Activated CD8-positive, alpha-beta T cell treated with anti-CD3 and anti-CD28 coated beads for 36 hours (primary cell): ENCODE data around the gene ACSF3. TPM values are rescaled to one million over a fixed set of nuclear protein-coding genes. Genes with fewer than 3 reads are reported as not detected.
A peak's percentile ranks its signal among the peaks of the same experiment; 100 is the strongest.

Experiments
- ATAC-seq: fragments of 200-7000 bp; cut with Tn5 transposase; one replicate; pipeline ENCODE4 v1.10.0; 2021; ENCODE audit warnings: mild to moderate bottlenecking, moderate library complexity
- CTCF ChIA-PET: fragments of 350-600 bp; sonication (Branson Sonifier 250); formaldehyde crosslinking; loops from one replicate; lab custom pipeline; 2021; ENCODE audit warnings: antibody characterized with exemption; lab: Charles Lee
- POLR2A ChIA-PET: fragments of 350-600 bp; sonication (Branson Sonifier 250); formaldehyde crosslinking; loops from one replicate; lab custom pipeline; 2021; ENCODE audit warnings: antibody characterized with exemption; lab: Charles Lee
- DNase-seq: peaks from one replicate; pipeline ENCODE4 v3.0.0-alpha.2; 2020
- H3K27ac Mint-ChIP-seq: one replicate; pipeline ENCODE4 v1.8.0; 2021; ENCODE audit warnings: mild to moderate bottlenecking, mixed read lengths
- H3K27me3 Mint-ChIP-seq: one replicate; pipeline ENCODE4 v1.8.0; 2021; ENCODE audit warnings: mixed read lengths
- H3K36me3 Mint-ChIP-seq: one replicate; pipeline ENCODE4 v1.8.0; 2021; ENCODE audit warnings: low read depth, mixed read lengths
- H3K4me1 Mint-ChIP-seq: one replicate; pipeline ENCODE4 v1.8.0; 2021; ENCODE audit warnings: low read depth, mixed read lengths
- H3K4me3 Mint-ChIP-seq: one replicate; pipeline ENCODE4 v1.8.0; 2021; ENCODE audit warnings: mild to moderate bottlenecking, moderate library complexity, mixed read lengths
- H3K9me3 Mint-ChIP-seq: one replicate; pipeline ENCODE4 v1.8.0; 2021; ENCODE audit warnings: mixed read lengths
- intact Hi-C: fragments of 100-400 bp; cut with micrococcal nuclease; formaldehyde crosslinking; loops from one replicate; pipeline ENCODE4 v1.10.0; 2022
- total RNA-seq, 2 experiments: library from RNA; stranded (reverse); gene quantifications; one replicate each; pipeline ENCODE4 v1.2.3, GENCODE V29; 2021
- TF ChIP-seq, protein P1 (sequence below): fragments of 200-600 bp; IDR thresholded peaks from one replicate; pipeline ENCODE4 v1.8.0; 2022; ENCODE audit warnings: antibody characterized with exemption, mild to moderate bottlenecking

ACSF3 gene
- total RNA-seq, 2 experiments from 2014 or later, result 44.6 to 45.9 TPM

GRCh38 chr16:89155851-89156739 is 62.4 kb downstream of the ACSF3 start:
- peaks cover 5% of the 10 kb centered on the region for H3K36me3 Mint-ChIP-seq
- H3K27me3 Mint-ChIP-seq, result no peaks in the 10 kb centered on the region
- ChIA-PET POLR2A (interaction anchor here (0.6 to 1.3 kb wide), 4 partner anchors 7 to 62 kb away, joined by 3 read pairs; partner anchors contain the start of gene ACSF3), CTCF (interaction anchor here (1.4 kb wide), 1 partner anchor 11 kb away, joined by 4 read pairs; no protein-coding TSS in a partner anchor)
- H3K4me1 Mint-ChIP-seq, result peaks cover 2% of the 10 kb centered on the region
- H3K4me3 Mint-ChIP-seq, result no peak overlapping the region
- ATAC-seq (peak; percentile 35), DNase-seq (no peak)
- H3K9me3 Mint-ChIP-seq, result peaks cover 3% of the 10 kb centered on the region
- no peak overlapping the region for H3K27ac Mint-ChIP-seq
- TF ChIP-seq, protein P1, sequence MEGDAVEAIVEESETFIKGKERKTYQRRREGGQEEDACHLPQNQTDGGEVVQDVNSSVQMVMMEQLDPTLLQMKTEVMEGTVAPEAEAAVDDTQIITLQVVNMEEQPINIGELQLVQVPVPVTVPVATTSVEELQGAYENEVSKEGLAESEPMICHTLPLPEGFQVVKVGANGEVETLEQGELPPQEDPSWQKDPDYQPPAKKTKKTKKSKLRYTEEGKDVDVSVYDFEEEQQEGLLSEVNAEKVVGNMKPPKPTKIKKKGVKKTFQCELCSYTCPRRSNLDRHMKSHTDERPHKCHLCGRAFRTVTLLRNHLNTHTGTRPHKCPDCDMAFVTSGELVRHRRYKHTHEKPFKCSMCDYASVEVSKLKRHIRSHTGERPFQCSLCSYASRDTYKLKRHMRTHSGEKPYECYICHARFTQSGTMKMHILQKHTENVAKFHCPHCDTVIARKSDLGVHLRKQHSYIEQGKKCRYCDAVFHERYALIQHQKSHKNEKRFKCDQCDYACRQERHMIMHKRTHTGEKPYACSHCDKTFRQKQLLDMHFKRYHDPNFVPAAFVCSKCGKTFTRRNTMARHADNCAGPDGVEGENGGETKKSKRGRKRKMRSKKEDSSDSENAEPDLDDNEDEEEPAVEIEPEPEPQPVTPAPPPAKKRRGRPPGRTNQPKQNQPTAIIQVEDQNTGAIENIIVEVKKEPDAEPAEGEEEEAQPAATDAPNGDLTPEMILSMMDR, result no peak
- intact Hi-C loops, result no loop called here

- Mint-ChIP-seq H3K36me3 (peaks cover 2% of the 10 kb centered on the region), H3K27me3 (no peaks in the 10 kb centered on the region), H3K27ac (no peak overlapping the region), H3K4me1 (peaks cover 2% of the 10 kb centered on the region), H3K9me3 (peaks cover 3% of the 10 kb centered on the region), H3K4me3 (no peak overlapping the region)
- ChIA-PET POLR2A (interaction anchor here (0.6 to 1.3 kb wide), 3 partner anchors 11 to 63 kb away, joined by 3 read pairs; partner anchors contain the start of gene ACSF3), CTCF (no interaction called here)
- intact Hi-C loops, result no loop called here
- TF ChIP-seq, protein P1, result no peak
- DNase-seq (no peak), ATAC-seq (no peak)
Observed at GRCh38 chr16:89156740-89157645, 63.3 kb downstream of the ACSF3 start.

DNA sequence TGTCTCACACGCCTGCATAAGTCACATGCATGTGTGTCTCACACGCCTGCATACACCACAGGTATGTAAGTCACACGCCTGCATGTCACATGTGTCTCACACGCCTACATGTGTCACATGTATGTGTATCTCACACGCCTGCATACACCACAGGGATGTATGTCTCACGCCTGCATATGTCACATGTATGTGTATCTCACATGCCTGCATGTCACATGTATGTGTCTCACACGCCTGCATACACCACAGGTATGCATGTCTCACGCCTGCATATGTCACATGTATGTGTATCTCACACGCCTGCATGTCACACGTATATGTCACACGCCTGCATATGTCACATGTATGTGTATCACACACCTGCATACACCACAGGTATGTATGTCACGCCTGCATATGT is 64.1 kb downstream of the ACSF3 start:
- Mint-ChIP-seq H3K36me3 (no peaks in the 10 kb centered on the region), H3K4me3 (no peak overlapping the region), H3K4me1 (peaks cover under 1% of the 10 kb centered on the region), H3K27me3 (no peaks in the 10 kb centered on the region), H3K27ac (no peak overlapping the region), H3K9me3 (peaks cover 3% of the 10 kb centered on the region)
- intact Hi-C loops, result no loop called here
- POLR2A ChIA-PET, result no interaction called here
- CTCF ChIA-PET, result no interaction called here
- no peak for ATAC-seq
- DNase-seq, result no peak
- TF ChIP-seq, protein P1, result no peak

- peaks cover 3% of the 10 kb centered on the region for H3K9me3 Mint-ChIP-seq
- no peak overlapping the region for H3K4me3 Mint-ChIP-seq
- H3K27ac Mint-ChIP-seq, result no peak overlapping the region
- no peak for ATAC-seq
- DNase-seq, result no peak
- CTCF ChIA-PET, result no interaction called here
- POLR2A ChIA-PET, result no interaction called here
- intact Hi-C loops, result no loop called here
- H3K36me3 Mint-ChIP-seq, result no peaks in the 10 kb centered on the region
- no peaks in the 10 kb centered on the region for H3K27me3 Mint-ChIP-seq
- no peaks in the 10 kb centered on the region for H3K4me1 Mint-ChIP-seq
- TF ChIP-seq, protein P1, result no peak
Observed at GRCh38 chr16:89159066-89159849, 65.6 kb downstream of the ACSF3 start.
